HUES6 (cell line): ENCODE data around the gene SMU1.

Source experiments
- H3K27ac ChIP-seq: 2 replicates; pipeline ENCODE4 v1.7.0; 2013; ENCODE audit warnings: low read depth, mild to moderate bottlenecking, low read length, inconsistent platforms
- H3K27me3 ChIP-seq: 2 replicates; pipeline ENCODE4 v1.6.1; 2013; ENCODE audit warnings: low read length; ENCODE audit not compliant: control insufficient read depth, insufficient read depth
- H3K36me3 ChIP-seq: 2 replicates; pipeline ENCODE4 v1.6.1; 2013; ENCODE audit warnings: low read length; ENCODE audit not compliant: control insufficient read depth, insufficient read depth
- H3K4me1 ChIP-seq: 2 replicates; pipeline ENCODE4 v1.6.1; 2013; ENCODE audit warnings: low read length; ENCODE audit not compliant: control insufficient read depth, insufficient read depth
- H3K4me3 ChIP-seq: 2 replicates; pipeline ENCODE4 v1.5.1; 2013; ENCODE audit warnings: low read depth, low read length
- H3K9ac ChIP-seq: one replicate; pipeline ENCODE4 v1.6.1; 2013; ENCODE audit warnings: mild to moderate bottlenecking, low read length
- H3K9me3 ChIP-seq: 2 replicates; pipeline ENCODE4 v1.6.1; 2013; ENCODE audit warnings: low read depth, low read length; ENCODE audit not compliant: control insufficient read depth, insufficient read depth

The SMU1 gene

DNA sequence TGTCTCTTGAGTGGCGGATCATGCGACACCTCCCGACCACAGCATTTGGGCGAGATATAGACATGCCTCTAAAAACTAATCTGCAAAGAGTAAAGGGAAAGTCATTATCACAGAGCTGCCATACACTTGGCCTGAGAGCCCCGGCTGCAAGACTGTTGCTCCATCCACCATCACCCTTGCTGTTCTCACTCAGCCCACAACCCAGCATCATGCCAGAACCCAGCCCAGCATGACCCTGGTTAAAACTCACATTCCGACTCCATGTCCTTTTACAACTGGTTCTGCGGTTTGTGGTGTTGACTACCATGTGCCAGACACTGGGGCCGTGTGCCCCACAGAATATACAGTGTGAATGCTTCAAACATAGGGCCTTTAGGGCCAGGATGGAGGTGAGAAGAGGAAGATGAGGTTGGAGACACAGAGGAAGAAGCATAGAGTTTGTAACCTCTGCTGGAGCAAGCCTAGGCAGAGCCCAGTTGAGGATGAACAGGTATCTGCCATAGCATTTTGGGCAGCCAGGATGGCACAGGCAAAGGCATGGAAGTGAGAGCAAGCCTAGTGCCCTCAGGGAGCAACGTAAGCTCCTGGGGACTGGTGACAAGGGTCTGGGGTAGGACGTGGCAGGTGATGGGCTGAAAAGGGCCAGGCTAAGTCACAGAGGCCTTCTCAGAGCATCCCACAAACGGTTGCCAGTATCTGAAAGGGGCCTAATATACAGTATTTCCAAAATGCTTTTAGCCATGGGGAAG is 37.5 kb upstream of the SMU1 start:
- Histone ChIP-seq H3K4me3 (no peak overlapping the region), H3K27me3 (no peaks in the 10 kb centered on the region), H3K4me1 (peaks cover 6% of the 10 kb centered on the region; the same call in 1 of the 2 replicates), H3K9me3 (no peaks in the 10 kb centered on the region), H3K36me3 (peaks cover 3% of the 10 kb centered on the region; the same call in 1 of the 2 replicates), H3K27ac (no peak overlapping the region), H3K9ac (no peak overlapping the region)

- Histone ChIP-seq H3K9ac (no peak overlapping the region), H3K9me3 (no peaks in the 10 kb centered on the region), H3K4me3 (no peak overlapping the region), H3K27me3 (no peaks in the 10 kb centered on the region), H3K4me1 (peaks cover 14% of the 10 kb centered on the region), H3K27ac (no peak overlapping the region; the same call in 1 of the 2 replicates), H3K36me3 (peaks cover 3% of the 10 kb centered on the region; the same call in 1 of the 2 replicates)
Measured at GRCh38 chr9:33112094-33112493, 35.6 kb upstream of the SMU1 start.

- H3K27ac ChIP-seq, result no peak overlapping the region
- H3K9ac ChIP-seq, result no peak overlapping the region
- H3K27me3 ChIP-seq, result no peaks in the 10 kb centered on the region
- peaks cover 3% of the 10 kb centered on the region; the same call in 1 of the 2 replicates for H3K36me3 ChIP-seq
- H3K9me3 ChIP-seq, result no peaks in the 10 kb centered on the region
- no peak overlapping the region for H3K4me3 ChIP-seq
- peaks cover 19% of the 10 kb centered on the region for H3K4me1 ChIP-seq
Measured at GRCh38 chr9:33111631-33112030, 35.2 kb upstream of the SMU1 start.

- H3K27ac ChIP-seq, result no peak overlapping the region
- no peak overlapping the region for H3K4me3 ChIP-seq
- no peaks in the 10 kb centered on the region for H3K27me3 ChIP-seq
- H3K36me3 ChIP-seq, result peaks cover 3% of the 10 kb centered on the region; the same call in 1 of the 2 replicates
- H3K4me1 ChIP-seq, result peaks cover 19% of the 10 kb centered on the region
- no peaks in the 10 kb centered on the region for H3K9me3 ChIP-seq
- no peak overlapping the region for H3K9ac ChIP-seq
Measured at GRCh38 chr9:33110686-33111085, 34.2 kb upstream of the SMU1 start.

DNA sequence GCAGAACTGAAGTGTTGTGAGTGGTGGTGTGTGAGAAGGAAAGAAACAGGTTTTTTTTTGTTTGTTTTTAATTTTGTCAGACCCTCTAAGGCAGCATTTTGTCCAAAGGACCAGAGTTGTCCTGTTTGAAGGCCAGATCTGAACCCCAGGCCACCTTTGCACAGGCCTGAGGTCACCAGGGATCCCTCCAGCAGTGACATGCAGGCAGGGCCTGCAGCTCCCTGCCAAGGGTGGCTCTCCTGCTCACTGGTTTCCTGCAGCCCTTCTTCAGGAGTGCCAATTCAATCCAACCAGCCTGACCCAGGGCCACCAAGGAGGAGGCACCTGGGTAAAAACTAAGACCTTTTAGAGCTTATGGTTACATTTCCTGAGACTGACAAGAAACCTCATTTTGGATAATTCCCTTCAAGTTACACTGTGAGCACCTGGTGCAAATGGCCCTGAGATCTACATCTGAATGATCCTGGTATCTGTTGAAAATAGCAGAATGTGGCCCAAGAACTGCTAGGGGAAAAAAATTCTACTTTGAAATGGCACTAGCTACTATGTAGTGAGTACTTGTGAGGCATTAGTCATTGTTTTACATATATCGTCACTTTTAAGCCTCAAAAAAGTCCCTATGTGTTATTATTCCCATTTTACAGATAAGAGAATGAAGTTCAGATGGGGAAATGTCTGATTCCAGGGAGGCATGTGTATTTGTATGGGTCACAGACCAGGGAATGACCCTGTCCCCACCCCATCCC is 33.5 kb upstream of the SMU1 start:
- Histone ChIP-seq H3K27ac (peak overlapping the region; percentile 38; the same call in 1 of the 2 replicates), H3K4me1 (peaks cover 19% of the 10 kb centered on the region)

GRCh38 chr9:33109097-33109496 is 32.6 kb upstream of the SMU1 start:
- Histone ChIP-seq H3K4me1 (peaks cover 19% of the 10 kb centered on the region), H3K27me3 (no peaks in the 10 kb centered on the region), H3K36me3 (peaks cover 3% of the 10 kb centered on the region; the same call in 1 of the 2 replicates), H3K4me3 (no peak overlapping the region), H3K9me3 (no peaks in the 10 kb centered on the region), H3K9ac (no peak overlapping the region), H3K27ac (no peak overlapping the region)

More for the DNA sequence above, 33.5 kb upstream of the SMU1 start:
- Histone ChIP-seq H3K36me3 (peaks cover 3% of the 10 kb centered on the region; the same call in 1 of the 2 replicates), H3K4me3 (no peak overlapping the region), H3K9me3 (no peaks in the 10 kb centered on the region), H3K27me3 (no peaks in the 10 kb centered on the region), H3K9ac (no peak overlapping the region)

- Histone ChIP-seq H3K9ac (no peak overlapping the region), H3K36me3 (peaks cover 3% of the 10 kb centered on the region; the same call in 1 of the 2 replicates), H3K27me3 (no peaks in the 10 kb centered on the region), H3K9me3 (no peaks in the 10 kb centered on the region), H3K4me1 (peaks cover 19% of the 10 kb centered on the region), H3K4me3 (no peak overlapping the region), H3K27ac (no peak overlapping the region)
Measured at GRCh38 chr9:33108472-33108871, 32.0 kb upstream of the SMU1 start.

- H3K4me1 ChIP-seq, result peaks cover 24% of the 10 kb centered on the region
- H3K27ac ChIP-seq, result no peak overlapping the region
- H3K27me3 ChIP-seq, result no peaks in the 10 kb centered on the region
- H3K36me3 ChIP-seq, result no peaks in the 10 kb centered on the region
- H3K9me3 ChIP-seq, result no peaks in the 10 kb centered on the region
- H3K4me3 ChIP-seq, result no peak overlapping the region
- H3K9ac ChIP-seq, result no peak overlapping the region
Measured at GRCh38 chr9:33107762-33108161, 31.3 kb upstream of the SMU1 start.

- H3K36me3 ChIP-seq, result no peaks in the 10 kb centered on the region
- no peaks in the 10 kb centered on the region for H3K27me3 ChIP-seq
- peaks cover 22% of the 10 kb centered on the region for H3K4me1 ChIP-seq
- H3K27ac ChIP-seq, result no peak overlapping the region
- H3K9me3 ChIP-seq, result no peaks in the 10 kb centered on the region
- no peak overlapping the region for H3K4me3 ChIP-seq
- no peak overlapping the region for H3K9ac ChIP-seq
Measured at GRCh38 chr9:33106827-33107621, 30.6 kb upstream of the SMU1 start.

GRCh38 chr9:33106372-33106771 is 29.9 kb upstream of the SMU1 start:
- H3K4me3 ChIP-seq, result no peak overlapping the region
- no peak overlapping the region for H3K27ac ChIP-seq
- peaks cover 18% of the 10 kb centered on the region for H3K4me1 ChIP-seq
- H3K9ac ChIP-seq, result no peak overlapping the region
- no peaks in the 10 kb centered on the region for H3K27me3 ChIP-seq
- H3K9me3 ChIP-seq, result no peaks in the 10 kb centered on the region
- no peaks in the 10 kb centered on the region for H3K36me3 ChIP-seq
